KG1 (cell line): ENCODE measurements around the gene GPS2.
A peak's percentile ranks its signal among the peaks of the same experiment; 100 is the strongest.

Experiments
- DNase-seq: peaks from one replicate; lab custom pipeline; 2025; lab: John Stamatoyannopoulos, UW

Gene GPS2

DNA sequence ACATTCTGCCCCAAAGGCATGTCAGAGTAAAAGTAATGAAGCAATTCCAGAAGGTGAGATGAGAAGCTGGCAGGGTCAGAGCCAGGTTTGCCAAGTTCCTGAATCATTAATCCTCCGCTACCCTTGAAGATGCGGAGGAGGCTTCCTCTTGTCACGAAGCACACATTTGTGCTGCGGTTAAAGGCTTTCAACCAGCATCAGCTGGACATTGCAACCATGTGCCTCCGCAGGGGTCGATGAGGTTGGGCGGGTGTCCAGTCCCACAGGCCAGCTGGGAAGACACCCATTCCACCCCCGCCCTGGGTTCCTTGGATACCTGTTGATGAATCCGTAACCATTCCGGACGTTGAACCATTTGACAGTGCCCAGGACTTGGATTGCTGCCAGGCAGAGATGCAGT lies 22.0 kb downstream of the GPS2 start:
- DNase-seq = no peak

GRCh38 chr17:7292729-7293128 lies 22.4 kb downstream of the GPS2 start:
- DNase-seq = no peak

GRCh38 chr17:7292194-7292593 lies 23.0 kb downstream of the GPS2 start:
- no peak for DNase-seq

DNA sequence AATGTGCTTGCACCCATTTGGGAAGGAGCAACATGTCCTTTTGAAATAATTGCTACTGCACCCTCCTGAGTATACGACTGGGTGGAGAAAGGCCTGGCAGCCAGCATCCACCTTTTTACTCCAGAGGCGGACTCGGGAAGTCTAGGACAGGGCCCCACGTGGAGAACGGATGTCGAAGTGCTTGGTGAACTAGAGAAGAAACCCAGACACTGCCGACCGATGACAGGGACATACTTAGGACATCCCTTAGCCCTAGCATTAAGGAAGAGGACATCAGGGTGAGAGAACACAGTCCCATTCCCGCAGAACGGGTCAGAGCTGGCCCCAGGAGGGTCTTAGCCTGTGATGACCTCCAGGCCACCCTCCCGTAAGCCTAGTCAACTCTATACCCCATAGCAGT lies 24.5 kb downstream of the GPS2 start:
- DNase-seq = no peak

- DNase-seq = no peak
Measured at GRCh38 chr17:7290166-7290565, 25.0 kb downstream of the GPS2 start.

GRCh38 chr17:7289256-7290032 lies 25.7 kb downstream of the GPS2 start:
- no peak for DNase-seq

DNA sequence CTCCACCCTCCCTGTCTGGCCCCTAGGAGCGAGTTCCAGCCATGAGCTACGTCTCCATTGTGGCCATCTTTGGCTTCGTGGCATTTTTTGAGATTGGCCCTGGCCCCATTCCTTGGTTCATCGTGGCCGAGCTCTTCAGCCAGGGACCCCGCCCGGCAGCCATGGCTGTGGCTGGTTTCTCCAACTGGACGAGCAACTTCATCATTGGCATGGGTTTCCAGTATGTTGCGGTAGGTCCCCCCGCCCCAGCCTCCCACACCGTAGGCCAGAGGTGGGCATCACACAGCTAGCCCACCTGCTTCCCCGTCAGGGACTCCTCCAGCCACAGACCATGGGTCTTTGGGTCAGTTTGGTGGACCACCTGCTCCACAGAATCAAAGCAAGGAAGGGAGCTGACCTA lies 29.5 kb downstream of the GPS2 start:
- DNase-seq = no peak

GRCh38 chr17:7284911-7285310 lies 30.2 kb downstream of the GPS2 start:
- DNase-seq = no peak

- no peak for DNase-seq
Measured at GRCh38 chr17:7283471-7284216, 31.5 kb downstream of the GPS2 start.

- no peak for DNase-seq
Measured at GRCh38 chr17:7282752-7283321, 32.3 kb downstream of the GPS2 start.

DNA sequence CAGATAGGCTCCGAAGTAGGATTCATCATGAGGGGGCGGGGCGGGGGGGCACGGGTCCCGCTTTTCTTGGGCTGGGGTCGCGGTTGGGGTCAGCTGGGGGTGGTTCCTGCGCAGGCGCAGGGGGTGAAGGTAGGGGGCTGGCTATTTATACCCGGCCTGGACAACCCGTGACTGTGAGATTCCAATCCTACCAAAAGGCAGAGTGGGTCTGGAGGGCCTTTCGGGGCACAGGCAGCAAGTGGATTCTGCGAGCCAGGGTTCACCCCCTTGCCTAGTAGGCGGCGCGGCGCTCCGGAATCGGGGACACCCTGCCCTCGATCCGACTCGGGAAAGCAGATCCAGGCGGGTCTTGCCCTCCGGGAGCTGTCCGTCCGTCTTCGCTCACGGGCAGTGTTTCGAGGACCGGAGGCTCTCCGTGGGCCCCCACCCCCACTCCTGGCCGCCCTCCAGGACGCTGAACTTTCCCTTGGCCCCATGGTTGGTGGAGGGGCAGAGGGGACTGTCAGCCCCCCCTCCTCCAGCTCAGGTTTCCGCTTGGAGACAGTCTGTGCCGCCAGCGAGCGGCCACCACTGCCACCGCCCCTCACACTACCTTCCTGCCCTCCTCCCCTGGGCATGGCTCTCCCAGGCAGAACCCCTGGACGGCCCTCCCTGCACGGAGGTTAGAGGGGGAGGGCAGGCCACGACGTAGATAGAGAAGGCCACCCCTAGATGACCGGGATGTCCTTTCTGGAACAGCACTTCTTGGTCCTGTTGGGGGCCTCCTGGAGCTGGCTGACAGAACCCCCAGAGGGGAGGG lies 33.0 kb downstream of the GPS2 start:
- no peak for DNase-seq

DNA sequence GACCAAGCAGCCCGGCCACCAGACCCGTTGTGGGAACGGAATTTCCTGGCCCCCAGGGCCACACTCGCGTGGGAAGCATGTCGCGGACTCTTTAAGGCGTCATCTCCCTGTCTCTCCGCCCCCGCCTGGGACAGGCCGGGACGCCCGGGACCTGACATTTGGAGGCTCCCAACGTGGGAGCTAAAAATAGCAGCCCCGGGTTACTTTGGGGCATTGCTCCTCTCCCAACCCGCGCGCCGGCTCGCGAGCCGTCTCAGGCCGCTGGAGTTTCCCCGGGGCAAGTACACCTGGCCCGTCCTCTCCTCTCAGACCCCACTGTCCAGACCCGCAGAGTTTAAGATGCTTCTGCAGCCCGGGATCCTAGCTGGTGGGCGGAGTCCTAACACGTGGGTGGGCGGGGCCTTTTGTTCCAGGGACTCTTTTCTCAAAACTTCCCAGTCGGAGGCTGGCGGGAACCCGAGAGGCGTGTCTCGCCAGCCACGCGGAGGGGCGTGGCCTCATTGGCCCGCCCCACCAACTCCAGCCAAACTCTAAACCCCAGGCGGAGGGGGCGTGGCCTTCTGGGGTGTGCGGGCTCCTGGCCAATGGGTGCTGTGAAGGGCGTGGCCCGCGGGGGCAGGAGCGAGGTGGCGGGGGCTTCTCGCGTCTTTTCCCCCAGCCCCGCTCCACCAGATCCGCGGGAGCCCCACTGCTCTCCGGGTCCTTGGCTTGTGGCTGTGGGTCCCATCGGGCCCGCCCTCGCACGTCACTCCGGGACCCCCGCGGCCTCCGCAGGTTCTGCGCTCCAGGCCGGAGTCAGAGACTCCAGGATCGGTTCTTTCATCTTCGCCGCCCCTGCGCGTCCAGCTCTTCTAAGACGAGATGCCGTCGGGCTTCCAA lies 33.8 kb downstream of the GPS2 start, which contains the start of gene SLC2A4:
Gene SLC2A4, plus strand, starts transcription at position 645 of the 879 bp plus-strand sequence. Its CDS starts 217 bp downstream, at position 862.
- DNase-seq = peak; percentile 35

- peak; percentile 14 for DNase-seq
Measured at GRCh38 chr17:7280519-7281073, 34.6 kb downstream of the GPS2 start.

DNA sequence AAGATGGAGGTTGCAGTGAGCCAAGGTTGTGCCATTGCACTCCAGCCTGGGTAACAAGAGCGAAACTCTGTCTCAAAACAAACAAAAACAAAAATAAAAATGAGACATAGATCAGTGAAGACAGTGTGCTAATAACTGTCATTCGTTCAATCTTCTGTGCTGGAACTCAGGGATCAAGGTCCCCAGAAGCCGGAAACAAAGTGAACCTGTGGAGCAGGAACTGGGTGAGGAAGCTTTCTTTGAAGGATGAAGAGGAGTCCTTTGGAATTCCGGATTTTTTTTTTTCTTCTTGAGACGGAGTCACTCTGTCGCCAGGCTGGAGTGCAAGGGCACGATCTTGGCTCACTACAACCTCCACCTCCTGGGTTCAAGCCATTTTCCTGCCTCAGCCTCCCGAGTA lies 35.7 kb downstream of the GPS2 start:
- no peak for DNase-seq

DNA sequence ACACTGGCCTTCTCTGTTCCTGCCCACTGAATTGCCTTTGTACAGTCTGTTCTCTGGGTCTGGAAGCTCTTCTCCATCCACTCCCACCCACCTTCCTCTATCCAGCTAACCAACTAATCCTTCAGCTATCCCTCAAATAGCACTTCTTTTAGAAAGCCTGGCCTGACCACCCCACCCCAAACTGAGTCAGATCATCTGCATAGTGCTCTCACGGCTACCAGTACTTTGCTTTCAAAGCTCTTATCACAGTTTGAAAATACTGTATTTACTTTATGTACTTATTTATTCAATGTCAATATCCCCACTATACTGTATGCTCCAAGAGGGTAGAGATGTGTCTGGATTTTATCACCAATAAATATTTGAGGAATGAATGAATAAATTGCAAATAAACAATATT lies 48.4 kb downstream of the GPS2 start:
- DNase-seq = no peak

DNA sequence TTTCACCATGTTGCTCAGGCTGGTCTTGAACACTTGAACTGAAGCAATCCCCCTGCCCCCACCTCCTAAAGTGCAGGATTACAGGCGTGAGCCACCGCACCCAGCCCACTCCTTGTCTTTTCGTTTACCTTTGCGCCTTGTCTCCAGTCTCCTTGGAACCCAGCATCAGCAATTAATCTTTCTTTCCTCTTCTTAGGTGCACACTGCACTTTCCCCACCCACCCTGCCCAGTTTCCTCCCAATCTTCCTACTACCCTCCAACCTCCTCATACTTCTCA lies 51.4 kb downstream of the GPS2 start:
- no peak for DNase-seq

- no peak for DNase-seq
Measured at GRCh38 chr17:7262935-7263800, 52.0 kb downstream of the GPS2 start.
